ENCODE data around the gene FCN1.

FCN1 gene

DNA sequence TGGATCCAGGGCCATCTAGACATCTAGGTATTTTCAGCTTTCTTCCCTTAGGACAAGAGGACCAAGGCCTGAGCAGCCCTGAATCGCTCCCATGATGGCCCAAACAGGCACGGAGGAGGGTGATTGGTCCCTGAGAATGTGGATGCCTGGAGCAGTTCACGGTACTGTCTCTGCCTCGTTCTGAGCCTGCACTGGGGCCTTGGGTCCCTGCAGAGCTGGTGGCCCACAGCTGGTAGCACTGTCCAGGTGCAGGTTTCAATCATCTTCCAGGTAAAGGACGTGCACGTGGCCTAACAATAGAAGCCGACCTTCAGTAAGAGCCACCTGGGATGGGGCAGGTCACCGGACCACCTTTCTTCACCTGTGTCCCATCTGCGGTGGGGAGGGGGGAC is 19.4 kb upstream of the FCN1 start:
- DNase-seq (ENCODE audit: low spot score): no peak

DNA sequence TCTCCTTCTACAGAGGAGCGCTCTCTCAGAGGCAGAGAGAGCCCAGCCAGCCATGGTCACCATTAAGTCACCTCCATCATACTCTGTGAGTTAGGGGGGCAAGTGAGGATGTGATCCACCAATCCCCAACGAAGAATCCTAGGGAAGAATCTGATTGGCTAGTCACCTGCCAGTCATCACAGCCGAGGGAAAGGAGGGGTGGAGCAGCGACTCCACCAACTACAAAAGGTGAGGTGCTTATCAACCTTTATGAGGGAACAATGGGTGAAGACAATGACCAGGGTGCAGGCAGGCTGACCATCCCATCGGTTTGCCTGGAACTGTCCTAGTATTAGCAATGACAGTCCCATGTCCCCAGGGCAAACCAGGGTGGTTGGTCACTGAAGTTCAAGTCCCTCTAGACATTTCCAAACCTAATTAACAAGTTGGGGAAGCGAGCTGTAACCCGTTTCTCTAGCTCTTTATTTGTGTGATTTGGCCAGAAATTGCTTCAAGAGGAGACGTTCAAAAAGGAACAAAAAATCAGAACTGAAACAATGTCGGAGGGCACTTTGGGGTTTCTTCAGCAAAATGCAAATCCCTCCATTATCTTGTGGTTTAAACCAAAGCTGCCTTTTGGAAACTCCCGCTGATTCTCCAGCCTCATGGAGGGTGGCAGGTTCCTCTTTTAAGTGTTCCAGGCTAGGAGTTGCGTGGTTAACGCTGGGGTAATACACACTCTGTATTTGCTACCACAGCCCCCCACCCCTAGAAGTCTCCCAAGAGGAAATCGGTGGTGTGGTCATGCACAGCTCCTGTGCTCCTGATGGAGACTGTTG is 18.8 kb upstream of the FCN1 start:
- DNase-seq (ENCODE audit: low spot score): no peak

DNA sequence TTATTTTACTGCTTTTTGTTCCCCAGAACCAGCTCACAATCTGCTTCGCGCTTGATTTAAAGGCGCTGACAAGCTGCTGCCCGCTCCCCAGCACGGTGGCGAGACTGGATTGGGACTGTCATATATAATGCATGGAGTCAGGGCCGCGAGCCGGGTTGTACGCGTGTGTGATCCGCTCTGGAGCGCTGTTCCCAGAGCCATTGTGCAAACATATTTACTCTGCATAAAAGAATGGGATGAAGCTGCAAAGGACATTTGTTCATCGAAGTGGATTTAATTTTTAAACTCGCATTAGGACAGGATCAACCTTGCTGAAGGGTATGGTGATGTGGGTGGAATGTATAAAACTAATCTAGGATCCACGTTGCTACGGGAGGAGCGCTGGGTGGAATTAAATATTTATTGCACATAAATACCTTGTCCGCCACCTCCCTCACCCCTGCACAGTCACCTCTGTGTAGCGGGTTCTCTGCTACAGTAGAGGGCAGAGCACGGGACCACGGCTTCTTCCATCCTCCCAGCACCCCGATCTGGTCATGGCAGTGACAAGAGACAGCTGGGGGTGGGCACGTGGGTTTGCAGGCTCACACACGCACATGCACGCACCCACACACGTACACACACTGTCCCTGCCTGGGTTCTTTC is 18.1 kb upstream of the FCN1 start:
- no peak for DNase-seq (ENCODE audit: low spot score)

GRCh38 chr9:134935056-134935640 is 17.4 kb upstream of the FCN1 start:
- no peak for DNase-seq (ENCODE audit: low spot score)

GRCh38 chr9:134933076-134933659 is 15.5 kb upstream of the FCN1 start:
- DNase-seq (ENCODE audit: low spot score): no peak

DNA sequence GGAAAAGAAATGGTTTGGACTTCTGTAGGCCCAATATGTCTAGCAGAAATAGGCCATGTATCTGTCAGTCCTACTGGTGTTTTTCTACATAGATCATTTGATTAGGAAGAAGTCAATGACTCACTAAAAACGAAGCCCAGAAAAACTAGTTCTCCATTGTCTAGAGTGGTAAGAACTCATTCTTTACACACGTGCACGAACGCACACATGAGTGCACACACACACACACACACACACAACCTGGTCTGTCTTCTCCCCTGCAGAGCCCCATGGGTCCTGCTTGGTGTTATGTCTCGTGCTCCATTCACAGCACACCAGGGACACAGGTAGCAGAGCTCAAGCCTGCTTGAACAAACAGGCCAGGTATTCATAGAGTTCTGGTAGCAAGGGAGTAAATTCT is 14.9 kb upstream of the FCN1 start:
- no peak for DNase-seq (ENCODE audit: low spot score)

DNA sequence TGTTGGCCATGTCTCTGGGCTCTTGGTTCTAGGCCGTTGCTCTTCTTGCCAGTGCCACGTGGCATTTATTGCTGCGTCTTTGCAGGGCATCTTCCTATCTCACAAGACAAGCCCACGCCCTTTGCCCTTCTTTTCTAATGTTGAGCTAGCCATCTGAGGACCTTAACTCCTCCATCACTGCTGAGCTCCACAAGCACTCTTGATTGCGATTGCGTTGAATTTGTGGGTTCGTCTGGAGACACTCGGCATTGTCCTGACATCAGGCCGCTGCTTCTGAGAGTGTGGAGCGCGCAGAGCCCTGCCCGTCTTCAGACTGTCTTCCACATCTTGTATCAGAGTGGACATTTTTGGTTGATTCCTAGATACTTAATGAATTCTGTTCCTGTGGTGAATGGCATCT is 14.5 kb upstream of the FCN1 start:
- no peak for DNase-seq (ENCODE audit: low spot score)

DNA sequence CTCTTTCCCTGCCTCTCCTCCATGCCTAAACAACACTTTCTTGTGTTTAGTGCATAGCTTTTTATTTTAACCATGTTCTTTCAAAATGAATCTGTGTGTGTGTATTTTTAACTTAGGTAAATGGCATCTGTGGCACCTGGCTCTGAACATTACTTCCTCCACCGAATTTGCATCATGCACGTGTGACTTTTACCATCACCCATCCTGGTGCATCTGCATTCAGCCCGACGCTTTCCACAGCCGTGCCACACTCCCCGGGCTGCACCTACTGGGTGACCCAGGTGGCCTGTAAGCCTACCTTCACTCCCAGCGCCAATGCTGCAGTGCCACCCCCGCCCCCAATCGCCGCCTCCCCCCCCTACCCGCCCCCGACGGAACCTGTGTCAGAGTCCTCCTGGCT is 12.7 kb upstream of the FCN1 start:
- DNase-seq (ENCODE audit: low spot score): no peak

- no peak for DNase-seq (ENCODE audit: low spot score)
Measured at GRCh38 chr9:134929193-134930158, 11.8 kb upstream of the FCN1 start.

DNA sequence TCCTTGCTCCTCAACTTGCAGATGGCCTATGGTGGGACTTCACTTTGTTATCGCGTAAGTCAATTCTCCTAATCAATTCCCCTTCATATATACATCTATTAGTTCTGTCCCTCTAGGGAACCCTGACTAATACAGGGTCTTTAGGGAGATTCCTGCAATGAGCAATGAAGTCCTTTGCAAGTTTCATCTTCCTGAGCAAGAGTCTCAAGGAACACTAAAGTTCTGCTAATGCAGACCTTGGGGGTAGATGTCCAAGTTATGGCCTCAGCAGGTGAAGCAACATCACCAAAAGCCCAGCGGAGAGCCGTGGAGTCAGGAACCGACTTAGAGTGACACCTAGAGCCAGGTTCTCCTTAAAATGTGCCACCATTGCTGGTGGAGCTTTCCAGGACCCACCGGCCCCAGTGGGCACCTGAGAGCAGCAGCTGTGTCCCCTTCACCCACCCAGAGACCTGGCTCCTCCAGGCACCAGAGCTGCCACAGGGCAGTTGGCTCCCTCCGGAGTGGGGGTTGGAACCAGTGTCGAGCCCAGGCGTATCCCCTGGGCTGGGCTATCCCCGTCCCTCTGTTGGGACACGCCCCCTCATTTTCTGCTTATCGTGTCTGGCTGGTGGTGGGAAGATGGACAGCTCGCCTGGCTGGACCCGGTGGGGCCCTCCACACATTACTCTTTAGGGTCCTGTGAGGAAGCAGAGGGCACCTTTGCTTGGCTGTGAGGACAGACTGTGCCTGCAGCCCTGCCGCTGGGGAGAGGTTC is 10.9 kb upstream of the FCN1 start:
- DNase-seq (ENCODE audit: low spot score): no peak

- DNase-seq (ENCODE audit: low spot score): no peak
Measured at GRCh38 chr9:134925011-134925511, 7.3 kb upstream of the FCN1 start.

DNA sequence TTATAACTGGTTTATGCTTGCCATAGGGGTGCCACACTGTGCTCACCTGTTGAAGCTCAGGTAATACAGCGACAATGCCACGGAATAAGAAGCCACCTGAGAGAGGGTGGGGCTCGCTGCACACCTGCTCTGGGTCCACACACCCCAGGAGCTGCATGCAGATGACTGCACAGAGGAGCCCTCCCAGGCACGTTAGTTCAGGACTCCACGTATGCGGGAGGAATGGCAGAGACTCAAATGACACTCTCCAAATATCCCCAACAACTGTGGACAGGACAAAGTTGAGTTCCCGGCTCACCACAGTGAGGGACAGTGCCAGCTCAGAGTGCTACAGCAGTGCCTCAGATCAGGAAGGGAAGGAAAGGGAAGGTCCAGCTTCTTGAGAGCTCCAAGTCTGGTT is 5.8 kb upstream of the FCN1 start:
- no peak for DNase-seq (ENCODE audit: low spot score)

DNA sequence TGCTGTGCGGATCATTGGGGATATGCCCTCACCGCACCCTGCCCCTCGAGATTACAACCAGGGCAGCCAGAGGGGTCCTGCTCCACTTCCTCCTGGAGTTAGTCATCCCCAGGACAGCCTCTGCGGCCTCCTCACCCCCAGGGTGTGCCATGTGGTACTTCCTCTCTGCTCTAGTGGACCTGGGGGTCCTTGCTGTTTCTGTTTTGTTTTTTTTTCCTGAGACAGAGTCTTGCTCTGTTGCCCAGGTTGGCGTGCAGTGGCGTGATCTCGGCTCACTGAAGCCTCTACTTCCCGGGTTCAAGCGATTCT is 5.2 kb upstream of the FCN1 start:
- DNase-seq (ENCODE audit: low spot score): no peak

GRCh38 chr9:134922066-134922931 is 4.6 kb upstream of the FCN1 start:
- no peak for DNase-seq (ENCODE audit: low spot score)

- no peak for DNase-seq (ENCODE audit: low spot score)
Measured at GRCh38 chr9:134919303-134919702, 1.6 kb upstream of the FCN1 start.

DNA sequence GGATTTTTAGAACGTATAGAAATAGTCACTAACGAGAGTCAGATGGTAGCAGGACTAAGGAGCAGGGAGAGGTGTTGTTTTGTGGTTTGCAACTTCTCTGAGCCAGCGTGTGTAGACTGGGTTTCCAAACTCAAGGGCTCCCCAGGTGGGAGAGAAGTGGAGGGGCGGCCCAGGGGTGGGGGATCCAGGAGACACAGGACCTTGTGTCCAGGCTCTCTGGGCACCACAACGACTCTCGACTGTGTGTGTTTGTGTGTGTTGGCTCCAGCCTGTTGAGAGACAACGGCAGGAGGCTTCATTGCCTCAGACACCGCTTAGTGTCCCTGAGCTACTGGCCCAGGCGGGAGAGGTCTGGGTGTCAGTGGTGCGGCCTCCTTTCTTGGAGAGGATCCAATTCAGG is 934 bp upstream of the FCN1 start:
- no peak for DNase-seq (ENCODE audit: low spot score)

DNA sequence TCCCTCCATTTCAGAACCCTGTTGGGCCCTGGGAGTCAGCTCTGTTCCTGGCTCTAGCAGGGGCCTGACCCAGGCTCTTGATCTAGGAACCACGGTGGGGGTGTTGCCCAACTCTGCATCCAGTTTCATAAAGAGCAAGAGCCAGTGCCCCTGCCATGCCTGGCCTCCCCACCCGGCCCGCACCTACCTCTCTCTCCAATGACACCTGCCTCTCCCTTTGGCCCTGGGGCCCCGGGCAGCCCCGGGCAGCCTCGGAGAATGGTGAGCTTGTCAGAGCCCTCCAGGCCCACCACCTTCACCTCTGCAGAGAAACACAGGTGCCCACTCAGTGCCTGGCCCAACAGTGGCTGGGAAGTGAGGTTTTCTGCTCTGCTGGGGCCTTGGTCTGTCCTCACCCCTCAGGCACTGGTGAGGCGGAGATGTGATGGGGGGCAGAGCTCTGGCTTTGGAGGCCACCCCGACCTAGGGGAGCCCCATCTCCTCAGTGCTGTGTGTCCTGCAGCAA is 1.5 kb downstream of the FCN1 start:
- DNase-seq (ENCODE audit: low spot score): no peak

DNA sequence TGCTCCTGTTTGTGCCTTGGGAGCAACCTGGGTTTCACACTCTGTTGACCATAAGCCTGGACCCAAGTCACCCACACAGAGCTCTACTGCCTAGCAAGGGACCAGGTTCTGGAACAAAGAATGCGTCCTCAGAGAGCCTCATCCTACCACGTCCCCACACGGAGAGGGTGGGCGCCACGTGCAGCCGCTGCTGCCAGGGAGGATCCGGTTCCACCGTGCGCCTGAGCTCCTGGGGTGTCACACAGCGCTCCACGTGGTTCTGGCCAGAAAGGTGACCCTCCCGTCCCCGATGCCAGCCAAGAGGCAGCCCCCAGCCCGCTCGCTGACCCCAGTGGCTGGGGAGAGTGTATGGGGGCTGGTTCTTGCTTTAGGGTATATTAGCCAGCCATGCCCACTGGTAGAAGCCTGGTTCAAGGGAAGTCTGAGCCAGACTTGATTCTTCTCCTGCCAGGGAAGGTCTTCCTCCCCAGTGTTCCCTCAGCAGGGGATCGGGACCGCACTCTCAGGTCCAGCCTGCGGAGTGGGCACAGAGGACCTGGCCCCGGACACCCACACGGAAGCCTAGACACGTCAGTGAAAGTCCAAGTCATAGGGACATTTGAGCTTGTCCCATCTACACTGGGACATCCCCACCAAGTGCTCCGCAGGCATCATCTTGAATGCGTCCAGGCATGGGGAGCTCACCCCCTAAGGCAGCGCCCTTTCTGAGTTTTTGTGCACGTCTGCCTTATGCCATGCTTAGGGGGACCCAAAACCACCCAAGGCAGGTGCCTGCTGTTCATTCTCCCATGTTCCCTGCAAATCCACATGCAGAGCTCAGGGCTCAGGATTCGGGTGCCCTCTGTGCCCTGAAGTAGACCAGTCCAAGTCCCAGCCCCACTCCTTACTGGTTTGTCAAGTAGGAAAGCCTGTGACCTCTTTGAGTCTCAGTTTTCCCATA is 2.4 kb downstream of the FCN1 start:
- DNase-seq (ENCODE audit: low spot score): no peak

DNA sequence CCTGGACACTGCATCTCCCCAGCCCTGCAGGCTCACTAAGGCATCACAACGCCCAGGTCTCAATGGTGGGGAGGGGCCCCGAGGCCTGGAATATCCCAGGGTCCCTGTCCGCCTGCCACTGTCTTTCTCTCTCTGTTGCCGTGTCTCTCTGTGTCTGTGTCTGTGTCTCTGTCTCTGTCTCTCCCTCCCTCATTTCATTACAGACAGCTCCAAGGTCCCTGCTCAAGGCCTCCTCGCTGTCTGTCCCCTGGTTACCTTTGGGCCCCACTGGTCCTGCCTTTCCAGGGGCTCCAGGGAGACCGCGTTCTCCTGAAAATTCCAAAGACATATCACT is 3.2 kb downstream of the FCN1 start:
- DNase-seq (ENCODE audit: low spot score): no peak

Measured in kidney capillary endothelial cell (primary cell).